Posterior cingulate gyrus (tissue), 11 donors: ENCODE data around the gene MDM2.

ENCODE experiments used
- DNase-seq, 10 donors: peaks; one replicate each; pipeline versions ENCODE4 v3.0.0 to v3.0.0-alpha.2; 2020 to 2021; ENCODE audit warnings: mixed read lengths in 3 of 10
- intact Hi-C: fragments of 100-400 bp; cut with DNase I; formaldehyde crosslinking; loops from one replicate; pipeline ENCODE4 v1.15.1; 2023

MDM2 gene

GRCh38 chr12:68868043-68868790, 60.2 kb downstream of the MDM2 start:
- intact Hi-C loops: no loop called here
- DNase-seq: no peak

GRCh38 chr12:68870011-68870410, 62.0 kb downstream of the MDM2 start:
- intact Hi-C loops: no loop called here

DNA sequence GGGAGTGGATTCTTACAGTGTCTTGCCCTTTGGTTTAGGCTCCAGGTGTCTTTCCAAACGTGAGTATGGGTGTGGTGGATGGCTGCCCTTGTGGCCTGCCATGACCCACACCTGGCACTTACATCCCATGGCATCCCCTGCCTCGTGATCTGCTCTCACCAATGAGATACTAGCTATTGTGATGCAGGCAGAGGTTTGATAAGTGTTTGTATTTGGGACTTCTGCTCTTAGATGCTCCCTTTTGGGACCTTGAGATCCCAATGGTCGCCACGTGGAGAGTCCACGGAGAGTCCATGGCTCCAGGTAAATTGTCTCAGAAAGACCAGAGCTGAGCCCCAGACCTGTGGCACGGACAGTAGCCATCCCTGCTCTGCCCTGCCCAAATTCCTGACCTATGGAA, 62.5 kb downstream of the MDM2 start:
- DNase-seq: no peak
- intact Hi-C loops: no loop called here

More at GRCh38 chr12:68870011-68870410, 62.0 kb downstream of the MDM2 start:
- DNase-seq: no peak

- DNase-seq: no peak
- intact Hi-C loops: no loop called here
Measured at GRCh38 chr12:68871396-68871795, 63.4 kb downstream of the MDM2 start.

DNA sequence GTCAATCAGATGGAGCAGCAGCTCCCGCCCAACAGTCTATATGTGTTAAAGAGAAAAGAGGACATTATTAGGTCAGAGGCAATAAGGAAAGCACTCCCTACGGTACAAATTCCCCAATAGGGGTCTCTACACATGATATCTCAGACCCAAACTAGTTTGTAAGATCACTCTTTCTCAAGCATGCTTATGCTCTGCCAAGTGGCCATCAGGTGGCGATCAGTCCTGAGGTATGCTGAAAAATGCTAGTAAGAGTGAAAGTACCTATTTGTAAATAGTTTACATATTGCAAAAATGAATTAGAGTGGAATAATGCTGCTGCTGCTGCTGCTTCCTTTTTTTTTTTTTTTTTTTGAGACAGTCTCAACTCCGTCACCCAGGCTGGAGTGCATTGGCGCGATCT, 63.9 kb downstream of the MDM2 start:
- no peak for DNase-seq
- intact Hi-C loops: no loop called here

DNA sequence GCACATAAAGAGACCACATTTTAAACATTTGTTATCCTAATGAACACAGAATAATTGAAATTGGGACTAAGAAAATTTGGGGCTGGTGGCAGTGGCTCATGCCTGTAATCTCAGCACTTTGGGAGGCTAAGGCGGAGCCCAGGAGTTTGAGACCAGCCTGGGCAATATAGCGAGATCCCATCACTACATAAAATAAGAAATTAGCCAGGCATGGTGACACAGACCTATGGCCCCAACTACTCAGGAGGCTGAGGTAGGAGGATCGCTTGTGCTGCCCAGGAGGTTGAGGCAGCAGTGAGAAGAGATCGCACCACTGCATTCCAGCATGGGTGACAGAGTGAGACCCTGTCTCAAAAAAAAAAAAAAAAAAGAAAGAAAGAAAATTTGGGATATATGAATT, 65.3 kb downstream of the MDM2 start:
- intact Hi-C loops: no loop called here
- no peak for DNase-seq

DNA sequence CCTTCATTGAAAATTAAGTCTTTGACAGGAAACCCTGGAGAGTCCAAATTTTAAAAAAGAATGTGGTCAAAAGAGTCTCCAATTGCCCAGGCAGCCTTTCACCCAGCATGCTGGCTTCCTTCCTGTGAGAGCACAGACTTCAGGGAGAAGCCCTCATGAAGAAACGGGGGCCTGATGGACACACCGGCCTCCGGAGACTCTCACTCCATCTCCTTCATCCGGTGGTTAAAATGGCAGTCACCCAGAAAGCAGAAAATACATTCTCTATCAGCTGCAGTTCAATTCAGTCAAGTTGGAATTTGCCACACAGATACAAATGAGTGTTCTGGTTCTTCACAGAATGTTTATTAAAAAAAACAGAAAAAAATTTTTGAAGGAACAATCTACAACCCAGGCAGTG, 68.5 kb downstream of the MDM2 start:
- no peak for DNase-seq
- intact Hi-C loops: no loop called here

DNA sequence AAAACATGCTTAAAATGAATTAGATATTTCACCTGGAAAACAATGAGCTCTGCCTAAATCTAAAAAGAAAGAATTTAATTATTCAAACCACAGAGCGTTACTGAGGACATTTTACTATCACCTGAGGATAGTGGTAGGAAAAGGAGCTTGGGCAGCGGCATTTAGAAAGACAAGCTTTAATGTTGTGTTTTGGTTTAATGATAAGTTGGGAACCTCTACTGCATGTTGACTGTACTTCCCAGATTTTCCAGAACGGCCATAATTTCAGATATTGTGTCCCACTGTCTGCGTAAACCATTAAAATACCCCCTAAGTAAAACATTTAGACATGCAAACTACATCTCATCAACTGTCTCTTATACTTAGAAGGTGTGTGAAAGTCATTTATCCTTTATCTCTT, 69.6 kb downstream of the MDM2 start:
- DNase-seq: no peak
- intact Hi-C loops: no loop called here

GRCh38 chr12:68878283-68878682, 70.3 kb downstream of the MDM2 start:
- no peak for DNase-seq
- intact Hi-C loops: no loop called here

- intact Hi-C loops: no loop called here
- no peak for DNase-seq
Measured at GRCh38 chr12:68878846-68879245, 70.9 kb downstream of the MDM2 start.

DNA sequence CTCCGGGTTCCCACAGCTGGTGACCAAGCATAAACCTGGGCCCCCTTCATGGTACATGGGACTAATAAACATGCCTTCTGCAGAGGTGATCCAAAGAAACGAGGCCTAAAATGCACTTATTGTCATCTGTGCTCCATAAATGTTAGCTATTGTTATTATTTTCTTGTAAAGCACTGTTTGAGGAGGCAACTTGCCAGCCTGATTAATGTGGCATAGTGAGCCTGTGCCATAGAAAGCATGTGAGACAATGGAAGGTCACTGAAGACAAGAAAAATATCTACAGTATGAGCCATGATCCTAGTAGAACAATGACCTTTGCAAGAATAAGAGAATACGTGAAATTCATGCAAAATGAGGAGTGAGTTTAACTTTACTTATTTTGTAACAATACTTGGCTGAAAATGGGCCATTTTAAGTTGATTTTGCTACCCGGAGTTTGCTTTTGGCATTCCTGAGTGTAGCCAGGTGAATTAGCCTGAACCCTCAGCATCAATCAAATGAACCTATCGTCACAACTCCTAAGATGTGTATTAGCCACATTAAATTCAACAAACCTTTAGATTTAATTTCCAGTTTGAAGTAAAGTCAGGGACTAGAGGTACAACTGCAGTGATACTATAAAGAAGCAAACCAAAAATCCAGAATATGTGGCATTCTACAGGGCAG, 72.8 kb downstream of the MDM2 start:
- intact Hi-C loops: no loop called here
- no peak for DNase-seq

DNA sequence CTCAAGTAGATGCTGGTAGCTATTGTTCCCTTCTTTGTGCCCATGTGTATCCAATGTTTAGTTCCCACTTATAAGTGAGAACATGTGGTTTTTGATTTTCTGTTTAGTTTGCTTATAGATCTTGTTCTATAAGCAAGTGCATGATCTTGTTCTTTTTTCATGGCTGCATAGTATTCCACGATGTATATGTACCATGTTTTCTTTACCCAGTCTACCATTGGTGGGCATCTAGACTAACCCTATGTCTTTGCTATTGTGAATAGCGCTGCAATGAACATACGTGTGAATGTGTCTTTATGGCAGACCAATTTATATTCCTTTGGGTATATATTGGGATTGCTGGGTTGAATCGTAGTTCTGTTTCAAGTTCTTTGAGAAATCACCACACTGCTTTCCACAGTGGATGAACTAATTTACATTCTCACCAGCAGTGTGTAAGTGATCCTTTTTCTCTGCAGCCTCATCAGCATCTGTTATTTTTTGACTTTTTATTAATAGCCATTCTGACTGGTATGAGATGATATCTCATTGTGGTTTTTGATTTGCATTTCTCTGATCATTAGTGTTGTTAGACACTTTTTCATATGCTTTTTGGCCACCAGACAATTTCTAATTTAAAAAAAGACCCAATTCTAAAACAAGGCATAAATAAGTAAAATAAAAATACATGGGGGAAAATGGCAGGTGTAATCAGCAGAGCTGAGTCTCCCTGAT, 74.4 kb downstream of the MDM2 start:
- no peak for DNase-seq
- intact Hi-C loops: no loop called here

DNA sequence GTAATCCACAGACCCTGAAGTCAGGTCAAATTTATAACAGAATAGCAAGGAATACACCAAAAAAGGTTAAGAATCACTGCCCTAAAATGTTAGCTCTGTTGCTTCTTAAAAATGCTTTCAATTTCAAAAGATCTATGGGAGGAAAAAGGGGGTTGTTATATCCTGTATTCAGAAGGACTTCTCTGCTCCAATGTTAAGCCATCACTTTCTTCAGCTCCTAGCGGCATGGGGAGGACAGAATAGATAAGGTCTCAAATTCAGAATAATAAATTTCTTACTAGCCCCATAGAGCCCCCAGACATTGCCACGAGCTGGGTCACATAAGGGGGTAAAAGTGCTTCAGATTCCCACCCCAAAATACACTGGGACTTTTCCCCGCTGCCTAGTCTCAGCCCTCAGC, 75.2 kb downstream of the MDM2 start:
- intact Hi-C loops: no loop called here

DNA sequence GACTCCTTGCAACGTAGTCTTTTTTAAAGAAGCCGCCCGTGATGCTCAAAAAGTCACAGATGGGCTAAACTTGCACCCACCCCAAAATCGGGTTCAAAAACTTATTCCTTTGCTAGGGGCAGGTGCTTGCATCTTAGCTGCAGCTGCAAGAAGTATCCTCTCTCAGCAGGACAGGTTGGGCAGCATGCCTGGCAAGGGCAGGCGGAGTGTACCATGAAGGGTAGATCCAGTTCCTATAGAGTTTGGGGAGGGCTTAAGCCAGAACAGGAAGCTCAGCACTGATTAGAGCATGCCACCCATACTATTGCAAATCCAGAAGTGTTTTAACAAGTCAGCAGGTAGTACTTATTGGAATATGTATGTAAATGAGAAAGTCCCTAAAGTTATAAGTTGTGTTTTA, 76.3 kb downstream of the MDM2 start:
- intact Hi-C loops: no loop called here
- DNase-seq: no peak

More for the DNA sequence above, 75.2 kb downstream of the MDM2 start:
- no peak for DNase-seq

DNA sequence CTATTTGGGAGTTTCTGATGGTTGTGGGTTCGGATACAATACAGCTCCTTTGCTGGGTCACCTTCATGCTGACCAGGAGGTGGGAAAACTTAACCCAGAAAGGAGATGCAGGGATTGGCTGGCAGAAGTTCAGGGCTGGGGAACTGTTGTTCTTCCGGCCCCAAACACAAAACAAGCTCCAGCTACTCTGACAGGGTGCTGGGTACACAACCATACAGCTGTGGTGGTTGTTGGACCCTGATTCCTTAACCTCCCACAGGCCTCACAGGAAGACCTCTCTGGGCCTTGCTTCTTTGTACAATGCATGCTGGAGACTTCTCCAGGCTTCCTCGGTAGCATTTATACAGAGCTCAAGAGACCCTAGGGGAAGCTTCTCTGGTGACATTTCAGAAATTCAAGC, 77.4 kb downstream of the MDM2 start:
- intact Hi-C loops: no loop called here
- no peak for DNase-seq

DNA sequence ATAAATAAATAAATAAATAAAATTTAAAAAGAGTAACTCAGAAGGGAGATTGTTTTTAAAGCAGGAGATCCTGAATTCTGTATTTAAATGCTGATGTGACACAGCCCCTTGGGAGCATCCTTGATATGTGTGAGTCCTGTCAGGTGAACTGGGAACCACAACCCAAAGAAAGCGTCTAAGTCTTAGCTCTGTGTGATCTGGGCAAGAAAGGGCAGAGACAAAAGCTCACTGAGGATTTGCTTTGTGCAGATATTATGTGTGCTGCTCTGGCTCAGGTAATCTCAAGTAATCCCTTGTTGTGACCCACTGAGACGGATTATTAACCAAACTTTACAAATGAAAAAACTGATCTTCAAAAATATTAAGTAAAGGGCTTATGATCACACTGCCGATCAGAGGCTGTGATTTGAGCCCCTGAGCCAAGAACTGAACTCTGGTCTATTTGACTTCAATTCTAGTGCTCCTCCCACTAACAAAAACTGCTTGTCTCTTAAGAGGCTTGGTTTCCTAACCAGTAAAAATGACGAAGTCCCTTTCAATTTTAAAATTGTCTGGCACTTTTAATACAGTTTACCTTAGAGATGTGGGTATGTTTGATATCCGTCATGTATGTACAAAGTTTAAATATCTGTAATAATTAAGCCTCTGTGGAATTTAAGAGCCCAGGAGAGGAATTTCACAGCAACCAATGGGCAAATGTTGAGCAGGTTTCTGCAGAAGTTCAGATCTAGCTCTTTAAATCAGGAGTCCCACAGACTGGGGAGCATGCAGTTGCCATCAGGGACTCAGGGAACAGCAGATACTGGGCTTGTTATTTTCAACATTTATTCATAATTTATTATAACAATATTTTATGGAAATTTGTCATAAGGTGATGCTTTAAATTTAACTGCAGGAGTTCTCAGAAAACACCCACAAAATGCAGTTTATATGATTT, 78.9 kb downstream of the MDM2 start:
- intact Hi-C loops: no loop called here
- no peak for DNase-seq

- intact Hi-C loops: no loop called here
- DNase-seq: no peak
Measured at GRCh38 chr12:68887641-68888040, 79.7 kb downstream of the MDM2 start.

DNA sequence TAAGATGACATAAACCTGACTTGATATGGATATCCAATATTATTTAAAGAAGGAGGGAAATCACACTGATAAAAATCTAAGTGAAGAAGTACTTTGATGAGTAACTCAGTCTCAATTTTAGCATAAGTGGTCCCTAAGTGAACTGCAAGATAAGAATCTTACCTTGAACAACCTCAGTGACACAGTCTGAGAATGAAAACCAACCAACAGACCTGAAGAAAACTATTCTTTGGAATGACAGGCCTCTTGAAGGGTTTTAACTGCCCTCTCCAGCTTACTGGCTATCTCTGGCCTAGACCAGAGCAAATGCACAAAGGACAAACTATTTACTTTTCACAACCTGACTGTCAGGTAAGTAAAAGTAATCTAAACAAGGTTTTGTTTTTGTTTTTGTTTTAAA, 80.3 kb downstream of the MDM2 start:
- intact Hi-C loops: no loop called here
- no peak for DNase-seq

GRCh38 chr12:68890701-68891113, 82.7 kb downstream of the MDM2 start:
- intact Hi-C loops: no loop called here
- DNase-seq: no peak

- no peak for DNase-seq
- intact Hi-C loops: no loop called here
Measured at GRCh38 chr12:68891141-68891540, 83.2 kb downstream of the MDM2 start.

GRCh38 chr12:68893201-68893600, 85.2 kb downstream of the MDM2 start:
- intact Hi-C loops: no loop called here
- DNase-seq: no peak
